Measurements from ENCODE around the gene ANKRD33B. TPM values are rescaled to one million over a fixed set of nuclear protein-coding genes. Genes with fewer than 3 reads are reported as not detected.

The ANKRD33B gene
- total RNA-seq = 1.4 and 3.1 TPM in 2 replicates

GRCh38 chr5:10563945-10564837 lies at the start of gene ANKRD33B:
ANKRD33B (plus strand) TSS chr5:10564070; CDS start chr5:10564468, 398 bp downstream.

Small RNAs within 50 kb of the gene (small RNA-seq; reads per million reads assigned to genes)
- gene AC012629.4 (ENCODE audit: low replicate concordance) = not detected
- gene AC112200.1 (ENCODE audit: low replicate concordance) = not detected

Other genes with a start within 250 kb of the ANKRD33B start
- 41.9 and 54.1 TPM in 2 replicates for gene MARCHF6, start 210.4 kb upstream of the ANKRD33B start, total RNA-seq
- 0.29 and 0.44 TPM in 2 replicates for gene ROPN1L, start 122.2 kb upstream of the ANKRD33B start, total RNA-seq
- gene DAP, start 197.2 kb downstream of the ANKRD33B start, total RNA-seq = 77.9 and 81.6 TPM in 2 replicates